ENCODE data around the gene WT1.
"Not testable (repeated sequence)": the region's sequence is repeated elsewhere in the genome, so short reads cannot be mapped to it uniquely, and the experiment has no call there.

WT1 gene

DNA sequence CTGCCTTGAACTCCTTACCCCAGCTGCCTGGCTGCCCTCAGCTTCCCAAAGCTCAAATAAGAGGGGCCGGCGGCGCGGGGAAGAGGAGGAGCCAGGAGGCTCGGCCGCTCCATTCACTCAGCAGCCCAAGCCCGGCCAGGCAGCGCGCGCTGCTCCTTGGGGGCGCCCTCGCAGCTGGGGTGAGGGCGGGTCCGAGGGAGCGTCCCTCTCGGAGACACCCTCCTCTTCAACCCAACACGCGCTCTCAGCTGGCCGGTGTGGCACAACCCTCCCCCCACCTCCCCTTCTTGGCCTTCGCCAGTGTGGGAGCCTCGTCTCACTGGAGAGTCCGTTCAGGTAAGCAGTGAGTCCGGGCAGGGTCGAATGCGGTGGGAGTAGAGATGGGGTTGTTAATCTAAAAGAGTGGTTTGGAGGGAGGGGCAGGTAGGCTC, at the start of gene WT1:
WT1 (minus strand) TSS at position 29 of the 431 bp plus-strand sequence.
- DNase-seq = peak in 1 of 2 donors; percentile 20

DNA sequence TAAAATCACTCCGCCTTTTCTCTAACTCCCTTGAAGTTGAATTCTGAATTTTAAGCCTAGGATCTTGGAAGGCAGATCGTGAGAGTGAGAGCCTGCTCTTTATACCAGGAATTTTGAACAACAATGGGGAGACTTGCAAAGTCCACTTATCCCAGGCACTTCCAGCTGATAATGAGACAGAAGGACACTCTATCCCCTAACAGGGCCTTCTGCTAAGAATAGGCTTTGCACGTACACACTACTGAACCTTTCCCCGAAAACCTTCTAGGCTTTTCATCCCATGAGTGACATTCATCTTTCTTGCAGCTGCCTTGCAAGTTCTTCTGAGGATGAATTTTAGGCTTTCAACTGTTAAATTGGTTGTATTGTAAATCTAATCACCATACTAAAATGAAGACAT, 44.0 kb upstream of the WT1 start:
- no peak for DNase-seq

GRCh38 chr11:32478277-32478731, 43.0 kb upstream of the WT1 start:
- DNase-seq = no peak

GRCh38 chr11:32473282-32473909, 38.1 kb upstream of the WT1 start:
- DNase-seq = no peak

DNA sequence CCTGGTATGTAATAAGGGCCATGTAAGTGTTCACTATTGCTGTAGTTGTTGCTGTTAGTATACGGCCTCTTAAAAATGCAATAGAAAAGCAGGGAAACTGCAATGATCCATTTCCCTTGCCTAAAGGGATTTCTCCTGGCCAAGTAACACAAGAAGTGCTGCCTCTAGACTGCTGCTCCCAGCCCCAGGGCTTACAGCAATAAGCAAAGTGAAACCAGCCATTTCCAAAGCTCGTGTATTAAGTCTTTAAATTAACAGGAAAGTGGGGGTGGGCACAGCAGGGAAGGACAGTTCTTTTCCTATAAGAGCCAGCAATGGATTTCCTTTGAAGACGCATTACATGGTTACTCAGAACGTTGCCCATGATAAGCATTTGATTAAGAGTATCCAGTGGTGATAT, 36.9 kb upstream of the WT1 start:
- DNase-seq = no peak

- DNase-seq = not testable (repeated sequence)
These were observed 36.2 kb upstream of the WT1 start for GRCh38 chr11:32471544-32471943.

GRCh38 chr11:32469791-32470190, 34.5 kb upstream of the WT1 start:
- DNase-seq = no peak

DNA sequence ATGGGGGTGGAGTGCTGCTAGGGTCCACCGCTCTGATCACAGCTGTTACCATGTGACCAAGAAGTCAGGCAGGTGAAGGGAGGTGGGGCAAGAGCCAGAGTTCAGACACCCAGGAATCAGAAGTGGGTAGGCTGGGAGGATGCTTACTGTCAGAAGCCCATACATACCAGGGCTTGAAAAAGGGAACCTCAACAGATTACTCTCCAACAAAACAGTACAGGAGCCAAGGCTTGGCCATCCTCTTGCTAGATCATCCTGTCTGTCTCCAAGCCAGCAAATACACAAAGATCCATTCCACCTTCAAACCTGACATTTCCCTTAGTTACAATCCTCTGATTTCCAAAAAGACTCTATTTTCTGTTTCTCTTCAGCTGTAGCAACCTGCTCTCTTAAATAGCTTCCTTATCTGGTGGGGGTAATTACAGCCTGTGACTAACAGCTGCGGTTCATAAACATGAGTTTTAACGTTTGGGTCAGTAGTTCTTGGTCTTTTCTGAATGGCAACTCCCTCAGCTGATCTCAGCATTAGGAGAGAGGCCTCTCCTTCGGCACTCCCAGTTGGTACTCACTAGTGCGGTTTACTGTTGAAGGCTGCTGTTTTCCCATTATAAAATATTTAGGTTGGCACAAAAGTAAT, 31.1 kb upstream of the WT1 start:
- DNase-seq = no peak

GRCh38 chr11:32464078-32464477, 28.7 kb upstream of the WT1 start:
- DNase-seq = no peak

DNA sequence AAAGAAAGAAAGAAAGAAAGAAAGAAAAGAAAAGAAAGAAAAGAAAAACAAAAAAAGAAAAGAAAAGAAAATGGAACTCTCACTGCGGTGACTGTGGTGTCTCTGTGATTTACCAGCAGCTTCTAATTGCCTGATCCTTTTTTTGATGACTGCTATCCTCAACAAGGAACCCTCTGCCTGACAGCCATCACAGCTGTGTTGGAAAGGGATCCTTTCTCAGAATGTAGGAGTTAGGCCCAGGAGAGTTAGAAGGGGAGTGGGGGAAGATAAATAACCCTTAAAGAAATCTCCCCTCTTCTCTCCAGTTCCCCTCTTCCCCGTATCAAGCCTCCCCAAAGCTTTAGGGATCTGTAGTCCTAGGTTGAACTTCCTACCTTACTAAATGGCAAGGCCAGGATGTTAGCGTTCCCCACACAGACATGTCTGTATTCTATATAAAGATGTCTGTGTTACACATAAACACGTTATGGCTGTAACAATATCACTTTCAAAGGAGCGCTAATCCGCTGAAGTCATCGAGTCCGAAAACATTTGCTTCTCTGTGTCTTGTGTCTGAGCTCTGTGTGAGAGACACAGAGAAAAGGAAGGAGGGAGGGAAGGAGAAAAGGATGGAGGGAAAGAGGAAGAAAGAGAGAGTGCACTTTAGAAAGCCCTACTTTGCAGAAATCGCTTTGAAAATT, 26.8 kb upstream of the WT1 start:
- DNase-seq = no peak

GRCh38 chr11:32456864-32457263, 21.5 kb upstream of the WT1 start:
- no peak for DNase-seq

- DNase-seq = no peak
These were observed 19.7 kb upstream of the WT1 start for GRCh38 chr11:32454993-32455392.

- no peak for DNase-seq
These were observed 16.5 kb upstream of the WT1 start for GRCh38 chr11:32451808-32452207.

DNA sequence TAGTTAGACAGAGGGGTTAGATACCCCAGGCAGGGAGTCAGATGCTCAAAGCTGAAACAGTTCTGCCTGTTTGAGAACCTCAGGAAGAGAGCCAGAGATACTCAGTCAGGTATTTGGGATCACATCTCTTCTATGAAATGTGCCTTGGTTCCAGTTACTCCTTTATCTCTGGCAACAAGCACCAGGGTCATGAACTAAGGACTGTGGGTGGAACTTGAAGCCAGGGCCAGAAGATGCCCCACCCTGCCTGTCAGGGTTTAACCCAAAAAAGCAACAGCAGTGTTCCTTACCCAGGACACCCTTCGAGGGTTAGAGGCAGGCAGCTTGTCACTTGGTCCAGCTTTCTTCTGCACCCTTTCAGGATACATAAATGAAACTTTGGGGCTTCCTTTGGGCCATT, 15.0 kb upstream of the WT1 start:
- DNase-seq = no peak

GRCh38 chr11:32448232-32448631, 12.9 kb upstream of the WT1 start:
- DNase-seq = no peak

DNA sequence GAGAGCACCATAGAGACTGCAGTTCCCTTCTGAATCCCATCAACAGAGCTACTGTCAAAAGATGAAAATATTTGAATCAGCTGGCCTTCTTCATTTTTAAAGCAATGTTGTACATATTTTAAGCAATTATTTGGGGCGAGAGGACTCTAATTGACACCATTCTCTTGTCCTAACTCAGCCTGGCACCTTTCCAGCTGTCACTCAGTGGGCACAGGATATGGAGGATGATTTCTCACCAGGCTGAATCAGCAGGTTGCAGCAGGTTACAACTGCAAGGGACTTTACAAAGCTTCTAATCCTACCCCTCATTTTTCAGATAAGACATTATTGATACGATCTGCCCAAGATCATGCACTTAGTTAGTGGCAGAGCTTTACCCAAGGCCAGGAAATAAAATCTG, 11.9 kb upstream of the WT1 start:
- no peak for DNase-seq

GRCh38 chr11:32446227-32446626, 10.9 kb upstream of the WT1 start:
- no peak for DNase-seq

DNA sequence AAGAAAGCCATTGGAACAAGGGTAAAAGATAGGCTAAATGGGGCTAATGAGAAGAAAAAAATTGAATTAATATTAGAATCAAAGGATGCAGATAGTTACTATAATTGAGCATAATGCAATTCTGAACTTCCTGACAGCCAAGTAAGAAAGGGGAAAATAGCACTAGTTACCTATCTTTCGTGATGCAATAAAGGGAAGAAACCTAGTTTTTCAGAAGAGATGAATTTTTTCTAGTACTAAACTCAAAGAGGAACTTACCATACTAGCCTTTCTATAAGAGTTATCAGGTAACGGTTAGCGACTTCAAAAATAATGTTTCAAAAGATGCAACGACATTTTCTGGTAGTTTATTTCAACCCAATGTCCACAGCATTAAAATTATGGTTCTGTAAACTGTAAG, 8.8 kb upstream of the WT1 start:
- DNase-seq = no peak

GRCh38 chr11:32440916-32441315, 5.6 kb upstream of the WT1 start:
- DNase-seq = no peak

DNA sequence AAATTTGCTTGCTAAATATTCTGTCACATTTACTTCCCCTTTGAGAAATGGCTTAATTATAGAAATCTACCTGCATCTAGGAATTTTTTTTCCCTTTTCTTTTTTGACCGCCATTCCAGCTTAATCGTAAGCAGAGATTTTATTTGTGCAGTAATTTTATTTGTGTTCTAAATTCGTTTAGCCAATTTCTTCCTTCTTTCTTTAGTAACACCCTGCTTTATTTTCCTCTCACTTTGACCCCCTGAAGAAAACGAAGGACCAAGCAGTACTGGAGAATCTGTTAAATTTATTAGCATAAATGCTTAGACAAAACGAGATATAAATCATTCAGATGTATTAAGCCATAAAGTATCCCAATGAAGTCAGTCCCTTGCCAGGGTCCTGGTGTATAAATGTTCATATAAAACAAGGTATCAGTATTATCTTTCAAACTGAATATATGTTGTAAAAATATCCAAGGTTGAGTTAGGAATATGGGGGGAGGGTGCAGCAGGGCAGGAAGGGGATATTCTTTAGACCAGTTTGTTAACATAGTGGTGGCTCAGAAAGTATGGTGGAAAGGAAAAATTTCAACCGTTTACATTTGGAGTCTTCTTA, 5.1 kb upstream of the WT1 start:
- DNase-seq = no peak

DNA sequence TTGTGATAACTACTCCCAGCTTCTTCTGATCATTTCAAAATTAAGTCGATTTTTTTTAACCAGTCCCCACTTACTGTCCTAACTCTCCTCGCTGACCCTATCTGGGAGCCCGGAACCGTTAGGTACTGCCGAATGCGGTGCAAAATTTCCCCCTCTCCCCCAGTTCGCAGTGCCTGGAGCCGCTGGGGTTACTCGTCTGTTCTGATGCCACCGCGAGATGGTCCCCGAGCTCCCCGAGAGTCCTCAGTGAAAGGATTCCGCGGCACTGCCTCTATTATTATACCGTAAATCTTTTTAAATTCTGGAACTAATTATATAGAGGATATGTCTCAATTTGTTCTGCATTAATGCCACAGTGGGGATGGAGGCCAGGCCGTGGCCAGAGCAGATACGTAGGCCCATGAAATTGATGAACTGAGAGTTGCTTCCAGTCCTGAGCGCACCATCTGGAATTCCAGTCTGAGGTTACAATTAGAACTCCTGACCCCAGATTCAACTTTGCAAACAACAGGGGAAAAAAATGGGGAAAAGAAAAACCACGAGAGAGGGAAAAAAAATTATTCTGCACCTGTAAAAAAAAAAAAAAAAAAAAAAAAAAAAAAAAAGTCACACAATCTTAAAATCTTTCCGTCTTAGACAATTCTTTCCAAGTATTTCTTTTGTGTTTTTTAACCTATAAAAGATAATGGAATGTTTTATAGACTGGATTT, 4.3 kb upstream of the WT1 start:
- DNase-seq = no peak

GRCh38 chr11:32438866-32439489, 3.6 kb upstream of the WT1 start:
- DNase-seq = no peak

Measured in stimulated activated CD4-positive, alpha-beta T cell treated with anti-CD3 and anti-CD28 coated beads, Interleukin-2, amount 100 ng/mL, for 24 hours (primary cell).